ENCODE data around the gene BRICD5. TPM values are rescaled to one million over a fixed set of nuclear protein-coding genes. Genes with fewer than 3 reads are reported as not detected.

The BRICD5 gene
- total and polyA plus RNA-seq, 2 donors (not counting 1 experiment from before 2014, with no cell fraction given): 0.23 to 1.5 TPM

- TF ChIP-seq CTCF (conservative IDR thresholded peaks at IDR 0.05 in 1 of 2, IDR thresholded peaks at IDR 0.05 in 1 of 2; ENCODE audit: low read depth in 1 of 2, low read length in 2 of 2) (no peak), EZH2 (IDR thresholded peaks at IDR 0.05; ENCODE audit: low read length, missing control alignments) (no peak)
- H3K27me3 ChIP-seq (ENCODE audit: control insufficient read depth, insufficient read depth, low read length): no peaks in the 10 kb centered on the region
- H3K4me2 ChIP-seq (ENCODE audit: extremely low read depth, insufficient read depth, low read length): no peak overlapping the region
- H3K27ac ChIP-seq (ENCODE audit: insufficient read depth, low read length): no peak overlapping the region
- H3K36me3 ChIP-seq (ENCODE audit: control insufficient read depth, insufficient read depth, low read length): no peaks in the 10 kb centered on the region
- no peaks in the 10 kb centered on the region for H4K20me1 ChIP-seq (ENCODE audit: control insufficient read depth, extremely low read depth, insufficient read depth, low read length)
- H3K9me3 ChIP-seq (ENCODE audit: control insufficient read depth, insufficient read depth, low read depth, low read length): no peaks in the 10 kb centered on the region
- no peak overlapping the region for H3K4me3 ChIP-seq (replicated peaks in 1 of 4; ENCODE audit: control extremely low read depth in 1 of 4, insufficient read depth in 1 of 4, low read depth in 3 of 4, low read length in 4 of 4)
- H3K4me1 ChIP-seq (ENCODE audit: control insufficient read depth, extremely low read depth, insufficient read depth, low read length): no peaks in the 10 kb centered on the region
- no peak overlapping the region for H2AFZ ChIP-seq (ENCODE audit: low read length)
- no peak overlapping the region for H3K9ac ChIP-seq (ENCODE audit: insufficient read depth, low read length)
- no peaks in the 10 kb centered on the region for H3K79me2 ChIP-seq (ENCODE audit: control insufficient read depth, insufficient read depth, low read length)
- no peak for DNase-seq (ENCODE audit: low read depth in 2 of 2)
Observed at GRCh38 chr16:2183671-2184070, 27.0 kb downstream of the BRICD5 start.

- Histone ChIP-seq H3K9me3 (ENCODE audit: control insufficient read depth, insufficient read depth, low read depth, low read length) (no peaks in the 10 kb centered on the region), H3K9ac (ENCODE audit: insufficient read depth, low read length) (no peak overlapping the region), H3K79me2 (ENCODE audit: control insufficient read depth, insufficient read depth, low read length) (no peaks in the 10 kb centered on the region), H3K27ac (ENCODE audit: insufficient read depth, low read length) (no peak overlapping the region), H3K36me3 (ENCODE audit: control insufficient read depth, insufficient read depth, low read length) (peaks cover 7% of the 10 kb centered on the region), H2AFZ (ENCODE audit: low read length) (no peak overlapping the region), H3K27me3 (ENCODE audit: control insufficient read depth, insufficient read depth, low read length) (no peaks in the 10 kb centered on the region), H4K20me1 (ENCODE audit: control insufficient read depth, extremely low read depth, insufficient read depth, low read length) (no peaks in the 10 kb centered on the region), H3K4me3 (replicated peaks in 1 of 4; ENCODE audit: control extremely low read depth in 1 of 4, insufficient read depth in 1 of 4, low read depth in 3 of 4, low read length in 4 of 4) (no peak overlapping the region), H3K4me1 (ENCODE audit: control insufficient read depth, extremely low read depth, insufficient read depth, low read length) (no peaks in the 10 kb centered on the region), H3K4me2 (ENCODE audit: extremely low read depth, insufficient read depth, low read length) (no peak overlapping the region)
- no peak for DNase-seq (ENCODE audit: low read depth in 2 of 2)
- no peak for TF ChIP-seq CTCF (conservative IDR thresholded peaks at IDR 0.05 in 1 of 2, IDR thresholded peaks at IDR 0.05 in 1 of 2; ENCODE audit: low read depth in 1 of 2, low read length in 2 of 2)
- TF ChIP-seq EZH2 (IDR thresholded peaks at IDR 0.05; ENCODE audit: low read length, missing control alignments): no peak
Observed at GRCh38 chr16:2181952-2182351, 28.7 kb downstream of the BRICD5 start.

- Histone ChIP-seq H3K4me2 (ENCODE audit: extremely low read depth, insufficient read depth, low read length) (no peak overlapping the region), H3K79me2 (ENCODE audit: control insufficient read depth, insufficient read depth, low read length) (no peaks in the 10 kb centered on the region), H3K9me3 (ENCODE audit: control insufficient read depth, insufficient read depth, low read depth, low read length) (no peaks in the 10 kb centered on the region), H3K27me3 (ENCODE audit: control insufficient read depth, insufficient read depth, low read length) (no peaks in the 10 kb centered on the region), H3K36me3 (ENCODE audit: control insufficient read depth, insufficient read depth, low read length) (peaks cover 10% of the 10 kb centered on the region), H3K4me1 (ENCODE audit: control insufficient read depth, extremely low read depth, insufficient read depth, low read length) (no peaks in the 10 kb centered on the region), H3K4me3 (replicated peaks in 1 of 4; ENCODE audit: control extremely low read depth in 1 of 4, insufficient read depth in 1 of 4, low read depth in 3 of 4, low read length in 4 of 4) (no peak overlapping the region), H4K20me1 (ENCODE audit: control insufficient read depth, extremely low read depth, insufficient read depth, low read length) (no peaks in the 10 kb centered on the region), H2AFZ (ENCODE audit: low read length) (no peak overlapping the region), H3K27ac (ENCODE audit: insufficient read depth, low read length) (no peak overlapping the region), H3K9ac (ENCODE audit: insufficient read depth, low read length) (no peak overlapping the region)
- no peak for DNase-seq (ENCODE audit: low read depth in 2 of 2)
- no peak for TF ChIP-seq EZH2 (IDR thresholded peaks at IDR 0.05; ENCODE audit: low read length, missing control alignments)
- no peak for TF ChIP-seq CTCF (conservative IDR thresholded peaks at IDR 0.05 in 1 of 2, IDR thresholded peaks at IDR 0.05 in 1 of 2; ENCODE audit: low read depth in 1 of 2, low read length in 2 of 2)
Observed at GRCh38 chr16:2180962-2181923, 29.4 kb downstream of the BRICD5 start.

All from fibroblast of lung (primary cell).